HUDEP-2 (cell line): ENCODE measurements around the gene NID1.
A peak's percentile ranks its signal among the peaks of the same experiment; 100 is the strongest.
"Not testable (repeated sequence)": the region's sequence is repeated elsewhere in the genome, so short reads cannot be mapped to it uniquely, and the experiment has no call there.

ENCODE experiments used
- DNase-seq, 76 experiments: peaks; one replicate each; lab custom pipeline; 2025; ENCODE audit not compliant: unreplicated experiment in 76 of 76; lab: John Stamatoyannopoulos, UW

NID1 gene

DNA sequence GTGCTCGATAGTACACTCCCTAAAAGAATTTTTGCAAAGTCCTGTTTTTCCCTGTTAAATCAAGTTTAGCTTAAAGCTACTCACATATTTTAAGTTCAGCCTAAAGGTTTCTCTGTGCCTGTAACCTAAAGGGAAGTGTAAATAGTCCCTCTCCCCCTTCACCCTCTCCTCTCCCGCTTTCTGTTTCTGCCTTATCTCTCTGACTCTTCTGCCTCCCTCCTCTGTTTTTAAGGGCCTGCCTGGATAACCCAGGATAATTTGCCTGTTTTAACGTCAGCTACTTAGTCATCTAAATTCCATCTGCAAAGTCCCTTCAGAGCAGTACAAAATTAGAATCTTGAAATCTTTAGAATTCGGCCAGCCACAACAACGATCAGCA, 92.6 kb downstream of the NID1 start:
- no peak for DNase-seq

DNA sequence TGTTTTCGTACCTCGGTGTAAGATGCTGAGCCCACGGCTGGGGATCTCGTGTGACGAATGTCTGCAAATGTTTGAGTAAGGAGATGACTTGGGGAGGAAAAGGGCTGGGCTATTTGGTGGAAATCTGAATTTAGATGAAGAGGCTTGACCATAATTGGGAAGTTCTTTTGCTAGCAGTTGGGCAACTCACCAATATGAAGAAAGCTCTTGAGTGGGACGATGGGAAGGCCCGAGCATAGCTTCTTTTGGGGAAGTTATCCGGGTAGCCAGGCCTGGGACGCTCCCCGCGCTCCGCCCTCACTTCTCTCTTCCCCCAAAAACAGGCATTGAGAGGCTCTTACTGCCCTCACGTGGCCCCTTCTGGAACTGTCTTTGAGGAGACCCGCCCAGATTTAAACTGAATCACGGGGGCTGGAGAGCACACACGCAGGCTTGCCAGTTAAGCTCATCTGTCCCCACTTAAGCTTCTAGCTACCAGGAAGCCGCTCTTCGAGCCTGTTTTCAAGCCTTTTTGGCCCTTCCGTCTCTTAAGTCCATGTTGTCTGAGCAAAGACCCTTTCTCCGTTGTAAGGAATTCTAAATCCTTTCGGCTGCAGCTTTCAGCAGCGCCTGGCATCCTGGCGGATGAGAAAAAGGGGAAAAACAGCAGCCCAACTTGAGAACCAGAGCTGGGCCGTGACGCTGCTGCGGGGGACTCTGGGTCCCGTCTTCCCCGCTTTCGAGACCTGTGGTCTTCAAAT, 93.1 kb downstream of the NID1 start:
- peak in 70 of 76 experiments; percentile 6 to 76 (median 52) for DNase-seq

DNA sequence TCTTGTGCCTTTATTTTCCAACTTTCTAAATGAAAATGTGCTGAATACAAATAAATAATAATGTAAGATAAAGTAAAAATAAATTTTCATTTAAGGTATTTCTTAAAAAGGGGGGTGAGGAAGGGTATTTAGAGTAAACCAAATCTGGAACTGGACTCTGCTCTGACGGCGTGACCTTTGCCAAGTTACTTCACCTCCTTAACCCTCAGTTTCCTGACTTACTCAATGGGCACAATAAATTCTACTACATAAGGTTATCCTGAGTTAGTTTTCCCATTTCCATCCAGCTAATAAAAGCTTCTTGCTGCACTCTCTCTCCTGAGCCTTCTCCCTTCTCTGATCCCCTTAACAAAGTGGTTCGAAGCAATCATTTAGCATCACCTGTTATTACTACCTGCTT, 93.9 kb downstream of the NID1 start:
- DNase-seq: no peak

DNA sequence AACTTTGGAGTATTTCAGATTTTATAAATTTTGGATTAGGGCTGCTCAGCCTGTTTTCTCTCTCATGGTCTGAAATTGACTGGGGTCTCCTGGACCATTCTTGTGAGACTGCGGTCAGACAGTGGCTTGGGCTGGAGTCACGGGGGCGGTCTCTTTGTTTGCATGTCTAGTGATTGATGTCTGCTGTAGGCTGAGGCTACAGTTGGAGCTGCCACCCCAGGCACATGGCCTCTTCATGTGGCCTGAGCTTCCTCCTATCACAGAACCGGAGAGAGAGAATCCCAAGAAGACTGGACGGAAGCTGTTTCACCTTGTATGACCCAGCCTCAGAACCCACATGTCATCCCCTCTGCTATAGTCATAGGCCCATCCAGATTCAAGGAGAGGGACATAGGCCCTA, 96.1 kb downstream of the NID1 start:
- DNase-seq: no peak

DNA sequence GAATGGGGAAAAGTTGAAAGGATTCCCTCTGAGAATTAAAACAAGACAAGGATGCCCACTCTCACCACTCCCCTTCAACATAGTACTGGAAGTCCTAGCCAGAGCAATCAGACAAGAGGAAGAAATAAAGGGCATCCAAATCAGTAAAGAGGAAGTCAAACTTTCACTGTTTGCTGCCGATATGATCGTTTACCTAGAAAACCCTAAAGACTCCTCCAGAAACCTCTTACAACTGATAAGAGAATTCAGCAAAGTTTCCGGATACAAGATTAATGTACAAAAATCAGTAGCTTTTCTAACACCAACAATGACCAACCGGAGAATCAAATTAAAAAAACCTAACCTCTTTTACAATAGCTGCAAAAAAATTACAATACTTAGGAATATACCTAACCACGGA, 98.8 kb downstream of the NID1 start:
- not testable (repeated sequence) for DNase-seq

DNA sequence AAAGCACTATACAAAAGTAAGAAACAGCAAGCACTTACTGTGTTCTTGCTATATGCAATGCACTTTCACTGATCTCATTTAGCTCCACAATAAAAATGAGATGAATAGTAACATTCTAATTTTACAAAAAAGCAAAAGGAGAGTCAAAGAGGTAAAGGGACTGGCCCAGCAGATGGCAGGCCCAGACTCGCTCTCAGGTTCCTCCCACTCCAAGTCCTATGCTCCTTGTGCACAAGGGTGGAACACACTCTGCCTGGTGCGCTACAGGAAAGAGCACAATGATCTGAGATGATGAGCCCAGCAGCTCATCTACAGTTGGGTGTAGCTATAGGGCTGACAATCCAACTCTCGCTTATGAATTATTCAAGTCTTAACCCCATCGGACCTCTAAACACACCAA, 104.1 kb downstream of the NID1 start:
- no peak for DNase-seq

DNA sequence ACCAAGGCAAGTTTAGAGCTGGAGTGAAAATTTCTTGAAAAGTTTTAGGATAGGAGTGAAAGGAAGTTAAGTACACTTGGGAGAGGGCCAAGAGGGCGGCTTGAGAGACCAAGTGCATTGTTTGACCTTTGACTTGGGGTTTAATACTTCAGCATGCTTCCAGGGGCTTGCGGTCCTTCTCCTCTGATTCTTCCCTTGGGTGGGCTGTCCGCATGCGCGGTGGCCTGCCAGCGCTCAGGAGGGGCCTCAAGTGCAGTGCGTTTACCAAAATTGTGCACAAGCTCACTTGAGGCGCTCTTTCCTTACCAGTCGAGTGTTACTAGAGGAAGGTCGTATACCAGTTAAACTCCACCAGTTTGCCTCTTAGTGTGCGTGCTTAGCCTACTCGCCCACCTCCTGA, 106.9 kb downstream of the NID1 start:
- no peak for DNase-seq

DNA sequence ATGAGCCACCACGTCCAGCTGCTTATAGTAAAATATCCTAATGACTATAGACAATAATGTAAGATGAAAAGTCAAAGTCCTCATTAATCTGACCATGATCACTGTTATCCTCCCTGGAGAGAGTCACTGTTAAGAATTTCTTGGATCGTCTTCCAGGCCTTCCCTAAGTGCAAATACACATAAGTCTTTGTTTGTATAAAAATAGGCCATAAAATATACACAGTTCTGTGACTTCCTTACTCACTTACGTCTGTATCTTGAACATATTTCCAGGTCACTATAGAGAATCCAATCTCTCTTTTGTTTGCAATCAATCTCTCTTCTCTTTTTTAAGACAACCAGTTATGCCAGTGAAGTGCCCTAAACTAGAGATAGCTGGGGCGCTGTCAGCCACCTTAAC, 109.1 kb downstream of the NID1 start:
- DNase-seq: no peak

DNA sequence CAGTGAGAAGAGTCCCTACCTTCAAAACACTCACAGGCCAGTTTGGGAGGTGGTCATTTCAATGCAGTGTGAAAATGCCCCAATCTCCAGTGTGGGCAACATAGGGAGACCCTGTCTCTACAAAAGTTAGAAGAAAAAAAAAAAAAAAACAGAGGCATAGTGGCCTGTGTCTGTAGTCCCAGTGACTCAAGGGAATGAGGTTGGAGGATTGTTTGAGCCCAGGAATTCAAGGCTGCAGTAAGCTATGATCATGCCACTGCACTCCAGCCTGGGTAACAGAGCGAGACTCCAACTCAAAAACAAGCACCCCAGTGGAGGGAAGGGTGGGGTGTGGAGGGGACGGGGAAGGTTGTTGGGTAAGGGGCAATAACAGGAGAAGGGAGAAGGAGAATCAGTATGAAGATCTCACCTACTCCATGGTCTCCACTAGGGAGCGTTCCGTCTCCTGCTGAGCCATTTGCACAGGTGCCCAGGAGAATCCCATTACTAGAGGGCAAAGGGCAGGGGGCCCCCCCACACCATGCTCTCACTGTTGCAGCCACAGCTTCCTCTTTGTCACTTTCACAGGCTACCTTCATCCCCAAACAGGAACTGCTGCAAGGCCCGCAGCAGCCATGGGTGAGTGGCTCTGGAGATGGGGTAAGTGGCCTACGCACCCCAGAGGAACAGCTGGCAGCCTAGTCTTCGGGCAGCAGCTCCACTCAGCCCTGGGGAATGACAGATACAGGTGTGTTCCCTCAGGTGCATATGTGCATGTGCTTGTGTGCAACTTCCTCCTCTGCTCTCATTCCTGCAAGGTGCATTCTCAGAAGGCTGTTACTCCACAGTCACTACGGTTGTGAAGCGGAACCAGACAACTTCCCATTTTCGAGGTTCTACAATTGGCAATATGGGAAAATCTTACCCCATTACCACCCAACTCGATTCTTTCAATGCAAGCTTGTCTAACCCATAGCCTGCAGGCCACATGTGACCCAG, 110.3 kb downstream of the NID1 start:
- no peak for DNase-seq

DNA sequence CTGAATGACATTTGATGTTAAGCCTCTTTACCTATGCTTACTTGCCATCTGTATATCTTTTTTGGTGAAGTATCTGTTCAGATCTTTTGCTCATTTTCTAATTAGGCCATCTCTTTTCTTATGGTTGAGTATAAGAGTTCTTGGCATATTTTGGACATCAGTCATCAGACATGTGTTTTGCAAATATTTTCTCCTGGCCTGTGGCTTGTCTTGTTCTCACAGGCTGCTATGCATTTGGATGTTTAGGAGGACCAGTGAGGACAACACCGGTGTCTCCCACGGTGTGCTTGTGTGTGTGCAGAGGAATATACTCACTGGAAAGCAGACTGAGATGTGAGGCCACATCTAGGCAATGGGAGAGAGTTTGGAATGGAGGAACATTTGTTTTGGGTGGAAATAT, 111.1 kb downstream of the NID1 start:
- DNase-seq: no peak

DNA sequence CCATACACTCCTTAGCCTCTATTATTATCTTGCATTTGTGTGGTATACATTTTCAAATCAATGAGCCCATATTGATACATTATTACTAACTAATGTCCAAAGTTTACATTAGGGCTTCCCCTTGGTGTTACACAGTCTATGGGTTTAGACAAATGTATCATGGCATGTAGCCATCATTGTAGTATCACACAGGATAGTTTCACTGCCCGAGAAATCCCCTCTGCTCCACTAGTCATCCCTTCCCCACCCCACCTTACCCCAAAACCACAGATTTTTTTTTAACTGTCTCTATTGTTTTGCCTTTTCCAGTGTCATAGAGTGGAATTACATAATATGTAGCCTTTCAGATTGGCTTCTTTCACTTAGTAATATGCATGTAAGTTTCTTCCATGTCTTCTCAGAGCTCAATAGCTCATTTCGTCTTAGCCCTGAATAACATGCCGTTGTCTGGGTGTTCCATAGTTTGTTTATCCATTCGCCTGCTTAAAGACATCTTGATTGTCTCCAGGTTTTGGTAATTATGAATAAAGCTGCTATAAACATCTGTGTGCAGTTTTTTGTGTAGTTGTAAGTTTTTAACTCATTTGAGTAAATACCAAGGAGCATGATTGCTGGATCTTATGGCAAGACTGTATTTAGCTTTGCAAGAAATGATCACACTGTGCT, 111.8 kb downstream of the NID1 start:
- DNase-seq: no peak

DNA sequence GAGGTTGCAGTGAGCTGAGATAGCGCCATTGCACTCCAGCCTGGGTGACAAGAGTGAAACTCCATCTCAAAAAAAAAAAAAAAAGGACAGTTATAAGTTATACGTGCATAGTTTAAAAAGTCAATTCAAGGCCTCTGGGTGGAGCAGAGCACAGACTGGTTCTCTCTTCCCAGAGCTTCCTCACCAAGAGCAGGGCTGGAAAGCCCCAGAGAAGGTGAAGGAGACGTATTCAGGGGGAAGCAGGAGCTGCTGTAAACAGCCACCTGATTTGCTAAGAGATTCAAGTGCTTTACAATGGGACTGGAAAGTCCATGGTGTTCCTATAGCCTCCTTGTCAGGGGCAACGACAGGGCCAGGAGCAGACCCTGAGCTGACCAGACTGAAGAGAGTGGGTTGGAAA, 113.2 kb downstream of the NID1 start:
- DNase-seq: no peak

DNA sequence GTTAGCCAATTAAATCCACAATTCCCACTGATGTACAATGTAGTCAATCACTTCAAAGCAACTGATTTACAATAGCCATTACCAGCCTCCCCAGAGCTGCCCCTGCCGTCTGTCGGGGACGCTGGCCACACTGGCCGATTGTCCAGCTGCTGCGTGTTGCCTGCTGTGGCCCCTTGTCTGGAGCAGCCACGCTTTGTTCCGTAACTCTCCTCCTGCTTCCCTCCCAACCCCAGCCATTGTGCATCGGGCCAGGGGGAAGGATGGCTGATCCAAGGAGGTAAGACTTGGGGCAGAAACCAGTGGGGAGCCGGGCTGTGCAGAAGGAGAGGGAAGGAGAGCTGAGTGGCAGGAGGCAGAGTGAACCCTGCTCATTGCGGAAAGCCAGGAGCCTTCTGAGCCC, 114.6 kb downstream of the NID1 start:
- DNase-seq: no peak

DNA sequence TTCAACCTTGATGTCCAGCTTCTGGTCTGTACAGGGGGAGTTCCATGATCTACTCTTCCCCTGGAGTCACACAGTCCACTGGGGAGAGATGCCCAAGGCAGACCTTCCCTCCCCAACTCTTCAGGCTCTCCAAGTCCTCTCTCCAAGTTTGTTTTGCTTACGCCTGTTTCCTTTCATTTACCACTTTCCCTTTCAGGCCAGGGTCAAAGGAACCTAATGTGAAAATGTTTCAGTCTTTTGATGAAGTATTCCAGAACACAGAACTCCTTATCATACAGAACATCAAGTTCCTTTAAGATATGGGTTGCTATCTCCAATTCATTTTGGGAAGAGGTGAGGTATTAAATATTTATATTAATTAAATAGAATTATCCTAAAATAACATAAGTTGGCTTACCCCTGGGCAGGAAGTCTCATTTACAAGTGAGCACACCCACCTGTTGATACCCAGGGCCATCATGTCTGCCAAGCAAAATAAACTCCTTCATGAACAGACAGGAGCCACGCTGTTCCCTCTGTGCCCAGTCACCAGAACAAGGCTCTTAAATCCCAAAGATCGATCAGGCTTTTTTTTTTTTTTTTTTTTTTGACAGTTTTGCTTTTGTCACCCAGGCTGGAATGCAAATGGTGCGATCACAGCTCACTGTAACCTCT, 116.0 kb downstream of the NID1 start:
- DNase-seq: no peak

DNA sequence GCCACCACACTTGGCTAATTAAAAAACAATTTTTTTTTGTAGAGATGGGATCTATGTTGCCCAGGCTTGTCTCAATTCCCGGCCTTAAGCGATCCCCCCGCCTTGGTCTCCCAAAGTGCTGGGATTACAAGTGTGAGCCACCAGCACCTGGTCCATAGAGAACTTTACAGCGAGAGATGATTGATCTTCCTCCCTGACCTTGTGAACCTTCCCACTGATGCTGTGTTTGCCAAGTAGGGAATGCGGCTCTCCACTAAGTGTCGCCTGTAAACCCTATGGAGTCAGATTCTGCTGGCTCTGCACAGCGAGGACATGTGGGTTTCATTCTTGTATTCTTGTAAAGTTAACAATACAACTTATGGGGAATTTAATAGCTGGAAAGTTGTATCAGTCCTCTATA, 116.9 kb downstream of the NID1 start:
- no peak for DNase-seq

DNA sequence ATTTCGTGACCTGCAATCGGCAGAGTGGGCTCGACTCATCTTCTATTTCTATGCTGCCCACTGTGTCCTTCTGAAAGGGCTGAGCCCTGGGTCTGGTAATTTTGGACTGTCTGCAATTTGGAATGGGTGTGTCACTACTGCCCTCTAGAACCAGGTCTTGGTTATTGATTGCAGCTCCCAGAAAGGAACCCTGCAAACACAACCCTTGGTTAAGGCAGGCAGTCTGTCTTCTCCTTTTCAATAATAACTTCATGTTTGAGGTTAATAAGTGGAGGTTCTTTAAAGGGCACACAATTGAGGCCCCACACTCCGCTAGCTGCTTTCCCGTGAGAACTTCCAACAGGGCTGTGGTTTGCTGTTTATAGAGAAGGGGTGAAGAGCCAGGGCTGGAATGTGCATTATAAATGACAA, 118.3 kb downstream of the NID1 start:
- DNase-seq: peak in 5 of 76 experiments; percentile 7 to 23 (median 11)

DNA sequence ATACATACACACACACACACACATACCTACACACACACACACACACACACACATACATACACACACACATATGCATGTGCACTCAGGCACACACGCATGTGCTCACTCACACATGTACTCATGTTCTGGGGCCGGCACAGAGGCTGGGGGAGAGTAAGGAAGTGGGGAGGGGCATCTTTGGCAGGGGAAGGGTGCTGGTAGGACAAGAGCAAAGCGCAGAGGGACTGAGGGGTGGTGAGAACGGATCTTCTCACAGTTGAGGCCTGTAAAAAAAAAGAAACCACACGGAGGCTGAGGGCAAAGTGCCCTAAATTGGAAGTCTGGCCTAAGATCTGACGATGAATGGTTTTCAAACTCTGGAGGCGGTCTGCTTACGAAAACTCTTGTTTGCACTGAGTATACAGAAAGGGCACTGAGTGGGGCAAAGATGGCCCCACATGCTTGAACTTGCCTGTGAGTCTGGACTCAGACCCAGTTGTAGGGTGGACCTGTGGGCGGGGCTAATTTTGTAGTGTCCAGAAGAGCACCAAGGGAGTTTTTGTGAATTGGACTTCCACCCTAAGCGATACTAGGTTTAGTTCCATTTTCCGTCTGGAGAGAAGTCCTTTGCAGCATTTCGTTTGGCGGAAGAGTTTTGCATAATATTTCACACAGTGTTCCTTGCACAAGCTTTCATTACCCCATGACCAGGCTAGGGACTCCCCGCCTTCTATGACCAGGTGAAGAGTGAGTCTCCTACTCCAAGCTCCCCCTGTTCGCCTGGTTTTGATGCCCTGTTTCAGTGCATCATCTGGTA, 118.9 kb downstream of the NID1 start:
- no peak for DNase-seq

DNA sequence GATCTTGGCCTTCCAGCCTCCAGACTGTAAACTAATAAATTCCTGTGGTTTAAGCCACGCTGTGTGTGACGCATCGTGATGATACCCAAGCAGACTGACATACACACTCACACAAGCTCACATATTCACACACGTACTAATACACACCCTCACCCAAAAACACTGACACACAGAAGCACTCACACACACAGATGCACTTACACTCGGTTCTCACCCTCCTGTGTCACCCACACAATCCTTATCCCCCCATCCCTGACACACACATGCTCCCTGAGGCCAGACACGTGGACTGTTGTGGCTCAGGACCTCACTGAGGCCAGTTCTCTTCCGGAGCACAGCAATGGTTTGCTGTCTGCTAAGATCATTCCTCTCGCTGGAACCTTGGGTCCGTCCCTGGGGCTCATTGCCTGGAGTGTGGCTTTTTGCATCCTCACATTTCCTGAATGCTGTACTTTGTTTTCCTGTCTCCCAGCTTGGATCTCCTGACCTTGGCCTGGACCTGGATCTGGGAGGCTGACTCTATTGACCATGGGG, 121.2 kb downstream of the NID1 start:
- no peak for DNase-seq

DNA sequence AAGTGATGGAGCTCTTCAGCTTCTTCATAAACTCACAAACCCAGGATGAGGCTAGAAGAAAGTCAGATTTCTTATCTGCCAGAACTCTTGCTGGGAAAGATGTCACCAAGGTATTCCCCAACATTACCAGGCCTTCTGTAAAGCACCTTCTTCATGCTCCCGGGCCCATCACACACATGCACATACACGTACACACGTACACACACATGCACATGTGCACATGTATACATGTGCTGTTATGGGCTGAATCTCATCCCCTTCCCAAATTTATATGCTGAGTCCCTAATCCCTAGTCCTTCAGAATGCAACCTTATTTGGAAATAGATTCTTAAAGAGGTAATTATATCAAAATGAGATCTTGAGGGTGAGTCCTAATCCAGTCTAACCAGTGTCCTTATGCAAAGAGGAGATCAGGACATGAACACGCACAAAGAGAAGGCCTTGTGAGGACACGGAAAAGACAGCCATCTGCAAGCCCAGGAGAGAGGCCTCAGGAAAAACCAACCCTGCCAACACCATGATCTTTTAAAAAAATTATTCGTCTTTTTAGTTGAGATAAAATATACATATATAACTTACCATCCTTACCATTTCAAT, 121.8 kb downstream of the NID1 start:
- no peak for DNase-seq

DNA sequence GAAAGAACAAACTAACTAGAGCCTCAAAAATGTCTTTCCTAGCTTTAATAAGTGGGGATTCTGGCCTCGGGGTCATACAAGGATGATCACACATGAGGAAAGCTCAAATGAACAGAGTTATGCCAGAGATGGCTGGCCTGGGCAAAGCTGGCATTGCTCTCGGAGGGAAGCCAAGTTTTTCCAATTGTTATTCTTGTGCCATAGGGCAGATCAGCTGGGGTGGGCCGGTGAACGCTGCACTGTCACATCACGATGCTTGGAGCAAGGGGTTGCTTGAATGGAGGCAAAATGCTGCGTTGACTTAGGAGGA, 122.3 kb downstream of the NID1 start:
- DNase-seq: no peak
